ENCODE results near the gene FAM149A. TPM values are rescaled to one million over a fixed set of nuclear protein-coding genes. Genes with fewer than 3 reads are reported as not detected.

Gene FAM149A
- total RNA-seq, 1 donor from 2014 or later, result 5.8 TPM

DNA sequence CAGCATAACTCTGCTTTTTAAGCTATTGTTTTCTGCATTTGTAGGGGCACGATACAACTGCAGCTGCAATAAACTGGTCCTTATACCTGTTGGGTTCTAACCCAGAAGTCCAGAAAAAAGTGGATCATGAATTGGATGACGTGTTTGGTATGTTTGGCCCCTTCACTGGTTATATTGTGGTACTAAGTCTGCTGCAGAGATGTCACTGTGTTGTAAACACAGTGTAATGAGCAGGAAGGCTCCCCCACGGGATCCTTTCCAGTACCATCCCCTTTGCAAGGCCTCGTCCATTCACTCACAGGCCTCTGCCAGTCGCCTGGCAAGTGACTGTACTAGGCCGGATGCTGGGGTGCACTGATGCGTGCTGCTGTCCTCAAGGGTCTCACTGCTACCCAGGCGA is 100.7 kb downstream of the FAM149A start:
- no peaks in the 10 kb centered on the region for H3K27me3 Mint-ChIP-seq (ENCODE audit: low read depth)
- H3K27ac Mint-ChIP-seq (ENCODE audit: unreplicated experiment), result no peak overlapping the region
- DNase-seq (ENCODE audit: low spot score), result no peak
- H3K36me3 Mint-ChIP-seq (ENCODE audit: low read depth), result peaks cover 11% of the 10 kb centered on the region
- H3K9me3 Mint-ChIP-seq (ENCODE audit: low read depth), result peaks cover 14% of the 10 kb centered on the region
- H3K4me1 Mint-ChIP-seq (ENCODE audit: low read depth), result no peaks in the 10 kb centered on the region
- H3K4me3 Mint-ChIP-seq (ENCODE audit: unreplicated experiment), result no peak overlapping the region
- TF ChIP-seq, protein P1, sequence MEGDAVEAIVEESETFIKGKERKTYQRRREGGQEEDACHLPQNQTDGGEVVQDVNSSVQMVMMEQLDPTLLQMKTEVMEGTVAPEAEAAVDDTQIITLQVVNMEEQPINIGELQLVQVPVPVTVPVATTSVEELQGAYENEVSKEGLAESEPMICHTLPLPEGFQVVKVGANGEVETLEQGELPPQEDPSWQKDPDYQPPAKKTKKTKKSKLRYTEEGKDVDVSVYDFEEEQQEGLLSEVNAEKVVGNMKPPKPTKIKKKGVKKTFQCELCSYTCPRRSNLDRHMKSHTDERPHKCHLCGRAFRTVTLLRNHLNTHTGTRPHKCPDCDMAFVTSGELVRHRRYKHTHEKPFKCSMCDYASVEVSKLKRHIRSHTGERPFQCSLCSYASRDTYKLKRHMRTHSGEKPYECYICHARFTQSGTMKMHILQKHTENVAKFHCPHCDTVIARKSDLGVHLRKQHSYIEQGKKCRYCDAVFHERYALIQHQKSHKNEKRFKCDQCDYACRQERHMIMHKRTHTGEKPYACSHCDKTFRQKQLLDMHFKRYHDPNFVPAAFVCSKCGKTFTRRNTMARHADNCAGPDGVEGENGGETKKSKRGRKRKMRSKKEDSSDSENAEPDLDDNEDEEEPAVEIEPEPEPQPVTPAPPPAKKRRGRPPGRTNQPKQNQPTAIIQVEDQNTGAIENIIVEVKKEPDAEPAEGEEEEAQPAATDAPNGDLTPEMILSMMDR (IDR thresholded peaks at IDR 0.05), result no peak

DNA sequence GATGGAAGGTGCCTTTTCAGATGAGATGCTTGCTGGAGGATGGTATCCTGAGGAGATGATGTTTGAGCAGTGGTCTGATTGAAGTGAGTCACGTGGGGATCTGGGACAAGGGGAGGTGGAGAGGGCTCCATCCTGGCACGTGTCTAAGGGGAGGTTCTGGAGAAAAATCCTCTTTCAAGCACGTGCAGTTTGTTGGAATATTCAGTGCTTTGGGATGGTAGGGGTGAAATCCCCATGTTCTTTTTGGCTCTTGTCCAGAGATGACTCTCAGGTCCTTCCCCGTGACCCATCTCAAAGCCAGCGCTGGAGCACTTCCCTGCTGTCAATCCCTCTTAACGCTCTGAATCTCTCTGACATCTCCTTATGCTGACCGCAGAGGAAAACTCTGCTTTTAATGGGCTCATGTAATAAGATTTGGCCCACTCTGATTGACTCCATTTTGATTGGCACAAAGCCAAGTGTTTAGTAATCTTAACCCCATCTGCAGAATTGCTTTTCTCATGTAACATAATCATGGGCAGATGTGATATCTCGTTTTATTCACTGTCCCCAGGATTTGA is 112.0 kb downstream of the FAM149A start:
- no peak for DNase-seq (ENCODE audit: low spot score)
- Mint-ChIP-seq H3K27ac (ENCODE audit: unreplicated experiment) (no peak overlapping the region), H3K9me3 (ENCODE audit: low read depth) (peaks cover under 1% of the 10 kb centered on the region), H3K36me3 (ENCODE audit: low read depth) (no peaks in the 10 kb centered on the region), H3K4me3 (ENCODE audit: unreplicated experiment) (no peak overlapping the region), H3K27me3 (ENCODE audit: low read depth) (peaks cover 18% of the 10 kb centered on the region), H3K4me1 (ENCODE audit: low read depth) (no peaks in the 10 kb centered on the region)
- TF ChIP-seq, protein P1 (IDR thresholded peaks at IDR 0.05), result no peak

DNA sequence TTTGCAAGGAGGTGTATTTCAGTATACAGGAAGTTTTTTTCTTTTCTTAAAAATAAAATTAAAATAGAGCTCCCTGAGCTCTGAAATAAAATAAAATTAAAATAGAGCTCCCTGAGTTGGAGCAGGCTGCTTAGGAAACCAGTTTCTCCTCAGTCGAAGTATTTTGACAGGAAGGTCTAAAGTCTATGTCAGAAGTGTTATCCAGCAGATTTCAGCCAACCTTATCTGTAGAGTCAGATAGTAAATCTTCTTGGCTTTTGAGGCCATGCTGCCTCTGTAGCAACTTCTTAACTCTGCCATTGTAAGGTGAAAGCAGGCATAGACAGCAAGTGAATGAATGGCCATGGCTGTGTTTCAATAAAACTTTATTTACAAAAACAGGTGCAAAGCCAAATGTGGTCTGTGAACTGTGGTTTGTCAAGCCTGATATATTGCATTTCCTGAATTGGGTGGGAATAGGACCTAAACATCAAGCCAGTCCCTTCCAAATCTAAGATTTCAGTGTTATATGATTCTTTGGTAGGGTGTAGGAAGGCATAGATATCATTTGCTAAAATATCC is 113.3 kb downstream of the FAM149A start:
- H3K9me3 Mint-ChIP-seq (ENCODE audit: low read depth), result peaks cover 6% of the 10 kb centered on the region
- peaks cover 3% of the 10 kb centered on the region for H3K36me3 Mint-ChIP-seq (ENCODE audit: low read depth)
- no peak overlapping the region for H3K27ac Mint-ChIP-seq (ENCODE audit: unreplicated experiment)
- TF ChIP-seq, protein P1 (IDR thresholded peaks at IDR 0.05), result peak; percentile 26
- no peak overlapping the region for H3K4me3 Mint-ChIP-seq (ENCODE audit: unreplicated experiment)
- no peaks in the 10 kb centered on the region for H3K4me1 Mint-ChIP-seq (ENCODE audit: low read depth)
- peaks cover 23% of the 10 kb centered on the region for H3K27me3 Mint-ChIP-seq (ENCODE audit: low read depth)
- no peak for DNase-seq (ENCODE audit: low spot score)

DNA sequence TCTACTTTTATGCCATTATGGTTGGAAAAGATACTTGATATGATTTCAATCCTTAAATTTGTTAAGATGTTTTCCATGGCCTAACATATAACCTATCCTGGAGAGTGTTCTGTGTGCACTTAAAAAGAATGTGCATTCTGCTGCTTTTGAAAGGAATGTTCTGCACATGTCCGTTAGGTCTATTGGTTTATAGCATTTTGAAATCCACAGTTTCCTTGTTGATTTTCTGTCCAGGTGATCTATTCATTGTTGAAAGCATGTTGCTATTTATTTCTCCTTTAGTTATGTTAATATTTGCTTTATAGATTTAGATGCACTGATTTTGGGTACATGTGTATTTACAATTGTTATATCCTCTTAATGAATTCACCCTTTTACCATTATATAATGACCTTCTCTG is 117.1 kb downstream of the FAM149A start:
- no peak for DNase-seq (ENCODE audit: low spot score)
- Mint-ChIP-seq H3K4me1 (ENCODE audit: low read depth) (no peaks in the 10 kb centered on the region), H3K36me3 (ENCODE audit: low read depth) (peaks cover 15% of the 10 kb centered on the region), H3K4me3 (ENCODE audit: unreplicated experiment) (no peak overlapping the region), H3K27me3 (ENCODE audit: low read depth) (peaks cover 15% of the 10 kb centered on the region), H3K9me3 (ENCODE audit: low read depth) (peaks cover 32% of the 10 kb centered on the region), H3K27ac (ENCODE audit: unreplicated experiment) (no peak overlapping the region)
- TF ChIP-seq, protein P1 (IDR thresholded peaks at IDR 0.05), result no peak

Other genes starting within 250 kb of the FAM149A start
- 3.2 to 7.9 TPM (median 3.4 TPM) in 3 replicates for gene TLR3, start 35.5 kb upstream of the FAM149A start, total RNA-seq
- gene CYP4V2, start 86.9 kb downstream of the FAM149A start, total RNA-seq, result 13.3 to 13.4 TPM (median 13.4 TPM) in 3 replicates
- 0.17 to 0.63 TPM in 2 of 3 replicates, not detected in the other for gene KLKB1, start 122.8 kb downstream of the FAM149A start, total RNA-seq
- gene F11, start 161.5 kb downstream of the FAM149A start, total RNA-seq, result not detected in 3 replicates

Measured in chondrocyte (in vitro differentiated cells).